ENCODE measurements around the gene SNRPA1. TPM values are rescaled to one million over a fixed set of nuclear protein-coding genes. Genes with fewer than 3 reads are reported as not detected.

The SNRPA1 gene
- polyA plus RNA-seq, 1 experiment, result 57.0 TPM

DNA sequence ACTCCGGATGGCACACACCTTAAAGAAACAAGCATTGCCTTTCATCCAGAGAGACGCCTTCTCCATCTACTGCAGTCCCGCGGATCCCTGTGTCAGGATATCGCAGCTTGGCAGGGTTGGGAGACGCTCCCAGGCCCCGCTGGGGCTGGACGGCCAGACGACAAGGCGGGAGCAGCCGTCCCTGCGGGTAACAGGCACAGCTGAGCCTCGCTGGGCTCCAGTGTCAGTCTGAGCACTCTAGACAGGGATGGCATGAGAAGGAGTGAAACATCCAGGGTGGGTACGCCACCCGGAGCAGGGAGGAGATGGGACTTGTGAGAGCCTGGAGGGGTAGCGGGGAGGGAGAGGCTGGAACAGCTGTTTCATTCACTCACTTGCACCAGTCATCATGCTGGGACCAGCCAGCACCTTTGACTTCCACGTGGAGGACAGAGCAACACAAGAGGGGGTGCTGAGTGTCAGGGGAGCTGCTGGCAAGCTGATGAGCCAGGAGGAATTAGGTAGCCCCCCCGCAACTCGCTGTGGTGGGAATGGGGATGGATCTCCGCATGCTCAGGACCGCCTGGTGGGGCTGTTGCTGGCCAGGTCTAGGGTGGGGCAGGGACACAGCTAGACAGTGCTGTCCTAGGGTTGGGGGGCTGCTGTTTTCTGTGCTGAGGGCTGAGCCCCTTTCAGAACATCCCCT lies 31.6 kb upstream of the SNRPA1 start:
- no peak overlapping the region for H3K27ac ChIP-seq (ENCODE audit: low read depth, low read length)
- TF ChIP-seq, protein P1, sequence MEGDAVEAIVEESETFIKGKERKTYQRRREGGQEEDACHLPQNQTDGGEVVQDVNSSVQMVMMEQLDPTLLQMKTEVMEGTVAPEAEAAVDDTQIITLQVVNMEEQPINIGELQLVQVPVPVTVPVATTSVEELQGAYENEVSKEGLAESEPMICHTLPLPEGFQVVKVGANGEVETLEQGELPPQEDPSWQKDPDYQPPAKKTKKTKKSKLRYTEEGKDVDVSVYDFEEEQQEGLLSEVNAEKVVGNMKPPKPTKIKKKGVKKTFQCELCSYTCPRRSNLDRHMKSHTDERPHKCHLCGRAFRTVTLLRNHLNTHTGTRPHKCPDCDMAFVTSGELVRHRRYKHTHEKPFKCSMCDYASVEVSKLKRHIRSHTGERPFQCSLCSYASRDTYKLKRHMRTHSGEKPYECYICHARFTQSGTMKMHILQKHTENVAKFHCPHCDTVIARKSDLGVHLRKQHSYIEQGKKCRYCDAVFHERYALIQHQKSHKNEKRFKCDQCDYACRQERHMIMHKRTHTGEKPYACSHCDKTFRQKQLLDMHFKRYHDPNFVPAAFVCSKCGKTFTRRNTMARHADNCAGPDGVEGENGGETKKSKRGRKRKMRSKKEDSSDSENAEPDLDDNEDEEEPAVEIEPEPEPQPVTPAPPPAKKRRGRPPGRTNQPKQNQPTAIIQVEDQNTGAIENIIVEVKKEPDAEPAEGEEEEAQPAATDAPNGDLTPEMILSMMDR (IDR thresholded peaks at IDR 0.05; ENCODE audit: low read depth, low read length), result no peak
- H3K9me3 ChIP-seq (ENCODE audit: control insufficient read depth, insufficient read depth, low read length), result no peaks in the 10 kb centered on the region; the same call in 1 of the 2 replicates
- POLR2A ChIA-PET, result no interaction called here
- no peak overlapping the region for H3K4me3 ChIP-seq (ENCODE audit: low read depth, low read length)
- peaks cover 11% of the 10 kb centered on the region for H3K27me3 ChIP-seq (ENCODE audit: control insufficient read depth, insufficient read depth, low read length)
- DNase-seq (ENCODE audit: low read depth, low spot score), result no peak
- CTCF ChIA-PET, result no interaction called here

DNA sequence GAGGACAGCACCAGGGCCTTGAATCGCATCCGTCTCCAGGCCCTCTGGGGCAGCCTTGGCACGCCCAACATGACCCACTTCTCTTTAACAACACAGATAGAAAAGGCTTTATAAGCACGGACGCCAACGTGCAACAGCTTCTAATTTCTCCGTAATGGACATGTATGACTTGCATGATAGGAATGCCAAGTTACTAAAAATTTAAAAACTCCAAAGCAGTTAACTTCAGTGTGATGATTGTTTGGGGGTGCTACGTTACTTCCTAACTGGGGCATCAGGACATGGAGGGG lies 30.9 kb upstream of the SNRPA1 start:
- peaks cover 16% of the 10 kb centered on the region for H3K27me3 ChIP-seq (ENCODE audit: control insufficient read depth, insufficient read depth, low read length)
- no peak overlapping the region for H3K4me3 ChIP-seq (ENCODE audit: low read depth, low read length)
- POLR2A ChIA-PET, result no interaction called here
- no peak overlapping the region for H3K27ac ChIP-seq (ENCODE audit: low read depth, low read length)
- DNase-seq (ENCODE audit: low read depth, low spot score), result no peak
- TF ChIP-seq, protein P1 (IDR thresholded peaks at IDR 0.05; ENCODE audit: low read depth, low read length), result no peak
- CTCF ChIA-PET, result no interaction called here
- no peaks in the 10 kb centered on the region; the same call in 1 of the 2 replicates for H3K9me3 ChIP-seq (ENCODE audit: control insufficient read depth, insufficient read depth, low read length)

DNA sequence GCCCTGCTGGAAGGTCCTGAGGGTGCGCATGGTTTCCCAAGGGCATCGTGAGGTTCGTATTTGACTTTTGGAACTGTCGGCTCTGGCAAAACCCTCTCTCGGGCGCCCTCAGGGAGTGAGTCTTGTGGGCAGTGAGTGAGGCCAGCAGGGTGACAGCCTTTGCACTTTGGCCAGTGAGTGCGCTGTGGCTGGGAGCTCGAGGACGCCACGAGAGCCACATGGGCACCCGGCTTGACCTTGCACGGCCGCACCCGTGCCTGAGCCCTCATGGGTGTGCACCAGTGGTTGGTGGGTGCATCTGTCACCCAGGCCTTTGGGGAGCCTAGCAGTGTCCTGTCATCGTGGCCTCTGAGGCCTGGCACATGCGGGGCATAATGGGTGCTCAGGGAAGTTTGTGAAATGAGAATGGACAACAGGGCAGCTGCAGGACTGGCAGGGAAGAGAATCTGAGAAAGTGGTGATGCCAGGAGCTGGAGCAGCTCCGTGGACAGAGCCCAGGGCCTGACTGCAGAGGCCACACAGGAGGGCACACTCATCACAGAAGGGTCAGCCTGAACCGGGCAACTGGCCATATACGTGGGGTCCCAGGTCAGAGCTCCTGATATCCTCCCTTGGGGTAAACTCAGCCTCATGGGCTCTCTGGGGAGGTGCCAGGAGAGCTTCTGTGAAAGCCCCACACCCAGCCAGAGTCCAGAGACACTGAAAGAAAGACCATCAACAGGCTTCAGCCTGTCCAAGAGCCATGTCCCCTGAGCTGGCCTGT lies 30.4 kb upstream of the SNRPA1 start:
- no peaks in the 10 kb centered on the region; the same call in 1 of the 2 replicates for H3K9me3 ChIP-seq (ENCODE audit: control insufficient read depth, insufficient read depth, low read length)
- peaks cover 19% of the 10 kb centered on the region for H3K27me3 ChIP-seq (ENCODE audit: control insufficient read depth, insufficient read depth, low read length)
- no peak overlapping the region for H3K4me3 ChIP-seq (ENCODE audit: low read depth, low read length)
- TF ChIP-seq, protein P1 (IDR thresholded peaks at IDR 0.05; ENCODE audit: low read depth, low read length), result no peak
- no peak overlapping the region for H3K27ac ChIP-seq (ENCODE audit: low read depth, low read length)
- ChIA-PET CTCF (no interaction called here), POLR2A (no interaction called here)
- DNase-seq (ENCODE audit: low read depth, low spot score), result no peak

DNA sequence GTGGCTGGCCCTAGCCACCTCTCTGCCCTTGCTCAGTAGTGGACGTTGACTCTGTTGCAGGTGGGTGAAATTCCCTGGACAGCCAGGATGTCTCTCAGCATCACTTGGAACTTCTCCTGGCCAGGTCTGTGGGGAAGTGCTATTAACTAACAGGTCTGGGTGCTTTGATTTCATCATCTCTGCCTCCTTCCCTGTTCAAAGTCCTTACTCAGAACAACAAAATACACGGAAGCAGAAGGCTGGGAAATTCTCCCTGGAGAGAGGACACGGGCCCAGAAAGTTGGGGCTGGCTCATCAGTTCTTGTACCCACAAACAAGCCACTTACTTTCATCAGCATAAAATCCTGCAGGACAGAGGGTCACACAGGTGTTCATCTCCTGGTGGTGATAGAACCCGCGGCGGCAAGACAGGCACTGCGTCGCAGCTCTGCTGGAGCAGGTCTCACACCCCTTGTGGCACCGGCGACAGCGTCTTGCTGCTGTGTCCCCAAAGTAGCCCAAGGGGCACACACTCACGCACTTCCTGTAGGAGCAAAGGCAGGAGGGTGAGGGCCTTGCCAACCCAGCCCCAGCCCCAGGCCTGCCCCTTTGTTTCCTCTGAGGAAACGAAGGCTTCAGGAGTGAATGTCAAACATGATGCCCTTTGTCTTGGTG lies 29.6 kb upstream of the SNRPA1 start:
- Histone ChIP-seq H3K27ac (ENCODE audit: low read depth, low read length) (no peak overlapping the region), H3K4me3 (ENCODE audit: low read depth, low read length) (no peak overlapping the region), H3K9me3 (ENCODE audit: control insufficient read depth, insufficient read depth, low read length) (no peaks in the 10 kb centered on the region; the same call in 1 of the 2 replicates), H3K27me3 (ENCODE audit: control insufficient read depth, insufficient read depth, low read length) (peaks cover 24% of the 10 kb centered on the region)
- TF ChIP-seq, protein P1 (IDR thresholded peaks at IDR 0.05; ENCODE audit: low read depth, low read length), result no peak
- ChIA-PET POLR2A (no interaction called here), CTCF (no interaction called here)
- DNase-seq (ENCODE audit: low read depth, low spot score), result no peak
